MCF 10A (cell line): Measurements from ENCODE around the gene GPC6. TPM values are rescaled to one million over a fixed set of nuclear protein-coding genes. Genes with fewer than 3 reads are reported as not detected.
A peak's percentile ranks its signal among the peaks of the same experiment; 100 is the strongest.

Source experiments
- BruUV-seq: library from RNA; stranded (reverse); fragments of 400-500 nt; replicated peaks from 2 replicates; lab custom pipeline; 2021; lab: Mats Ljungman, UMichigan
- CTCF ChIA-PET: fragments of 300-600 bp; sonication (Branson Sonifier 250); formaldehyde crosslinking; extraction: SDS; loops from one replicate; lab custom pipeline; 2021; ENCODE audit warnings: antibody characterized with exemption, inconsistent platforms; lab: Yijun Ruan, JAX
- POLR2A ChIA-PET: fragments of 300-600, 350-650 bp; sonication (Branson Sonifier 250); formaldehyde crosslinking; extraction: SDS; loops from one replicate; lab custom pipeline; 2020; ENCODE audit warnings: antibody characterized with exemption, inconsistent platforms; lab: Yijun Ruan, JAX
- DNase-seq: peaks from one replicate; pipeline ENCODE4 v3.0.0-alpha.2; 2018; ENCODE audit not compliant: unreplicated experiment
- H3K27ac Mint-ChIP-seq: one replicate; pipeline ENCODE4 v1.8.0; 2022; ENCODE audit warnings: mild to moderate bottlenecking, low read depth, mixed read lengths; ENCODE audit not compliant: unreplicated experiment
- H3K27me3 Mint-ChIP-seq: one replicate; pipeline ENCODE4 v1.8.0; 2022; ENCODE audit warnings: mixed read lengths; ENCODE audit not compliant: insufficient read depth, unreplicated experiment
- H3K36me3 Mint-ChIP-seq: one replicate; pipeline ENCODE4 v1.8.0; 2022; ENCODE audit warnings: mild to moderate bottlenecking, moderate library complexity, mixed read lengths; ENCODE audit not compliant: insufficient read depth, unreplicated experiment
- H3K4me1 Mint-ChIP-seq: one replicate; pipeline ENCODE4 v1.8.0; 2022; ENCODE audit warnings: mixed read lengths; ENCODE audit not compliant: insufficient read depth, unreplicated experiment
- H3K4me3 Mint-ChIP-seq: one replicate; pipeline ENCODE4 v1.8.0; 2022; ENCODE audit warnings: mild to moderate bottlenecking, moderate library complexity, mixed read lengths; ENCODE audit not compliant: unreplicated experiment
- H3K9me3 Mint-ChIP-seq: one replicate; pipeline ENCODE4 v1.8.0; 2022; ENCODE audit warnings: mixed read lengths; ENCODE audit not compliant: unreplicated experiment
- CTCF ChIP-seq: fragments of 200-600 bp; IDR thresholded peaks from one replicate; pipeline ENCODE4 v1.8.0; 2022; ENCODE audit warnings: antibody characterized with exemption, mild to moderate bottlenecking; ENCODE audit not compliant: unreplicated experiment
- intact Hi-C: fragments of 100-400 bp; cut with micrococcal nuclease; formaldehyde crosslinking; loops from 2 replicates; pipeline ENCODE4 v1.14.1; 2022
- total RNA-seq: library from RNA; stranded (reverse); gene quantifications from 2 replicates; pipeline ENCODE4 v1.2.3, GENCODE V29; 2022

The GPC6 gene
- total RNA-seq, 1 experiment from 2014 or later = 8.4 TPM

DNA sequence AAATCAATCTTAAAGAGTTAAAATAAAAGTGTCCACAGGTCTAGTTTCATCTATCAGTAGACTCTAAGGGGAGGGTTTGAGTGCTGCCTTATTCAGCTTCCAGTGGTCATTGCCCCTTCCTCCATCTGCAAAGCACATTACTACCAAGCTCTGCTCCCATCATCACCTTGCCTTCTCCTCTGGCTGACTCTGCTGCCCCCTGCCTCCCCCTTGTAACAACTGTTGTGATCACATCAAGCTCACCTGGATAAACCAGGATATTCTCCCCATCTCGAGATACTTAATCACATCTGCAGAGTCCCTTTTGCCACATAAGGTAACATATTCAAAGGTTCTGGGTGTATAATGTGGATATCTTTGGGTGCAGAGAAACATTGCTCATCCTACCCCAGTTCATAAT is 43.3 kb upstream of the GPC6 start:
- ChIA-PET POLR2A (interaction anchor here (0.7 kb wide), 1 partner anchor 75 kb away, joined by 3 read pairs; no protein-coding TSS in a partner anchor), CTCF (interaction anchor here (1.0 kb wide), 1 partner anchor 1175 kb away, joined by 4 read pairs; no protein-coding TSS in a partner anchor)
- H3K27ac Mint-ChIP-seq = no peak overlapping the region
- intact Hi-C loops = no loop called here
- peak; percentile 12 for DNase-seq
- no peak overlapping the region for H3K4me3 Mint-ChIP-seq
- no peaks in the 10 kb centered on the region for H3K36me3 Mint-ChIP-seq
- H3K27me3 Mint-ChIP-seq = no peaks in the 10 kb centered on the region
- no TSS peak for BruUV-seq
- peaks cover 11% of the 10 kb centered on the region for H3K4me1 Mint-ChIP-seq
- no peak for TF ChIP-seq CTCF
- H3K9me3 Mint-ChIP-seq = no peaks in the 10 kb centered on the region

DNA sequence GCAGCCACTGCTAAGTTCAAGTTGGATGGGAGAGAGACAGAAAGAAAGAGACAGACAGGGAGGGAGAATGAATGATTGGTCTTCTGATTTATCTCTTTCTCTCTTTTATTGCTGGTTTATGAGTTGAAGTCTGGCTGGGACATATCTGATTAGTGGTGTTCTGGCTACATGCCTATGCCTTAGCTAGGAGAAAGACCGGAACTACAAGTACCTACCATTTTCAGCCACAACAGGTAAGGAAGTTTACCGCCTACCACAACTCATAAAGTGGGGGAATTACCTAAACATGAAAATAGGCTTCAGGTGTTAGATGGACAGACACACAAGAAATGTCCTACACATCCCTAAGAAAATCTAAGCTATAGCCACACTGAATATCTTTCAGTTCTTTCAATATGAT is 36.6 kb upstream of the GPC6 start:
- H3K36me3 Mint-ChIP-seq = no peaks in the 10 kb centered on the region
- no peak overlapping the region for H3K27ac Mint-ChIP-seq
- no peaks in the 10 kb centered on the region for H3K27me3 Mint-ChIP-seq
- H3K9me3 Mint-ChIP-seq = no peaks in the 10 kb centered on the region
- H3K4me1 Mint-ChIP-seq = no peaks in the 10 kb centered on the region
- no peak for TF ChIP-seq CTCF
- no peak for DNase-seq
- no TSS peak for BruUV-seq
- intact Hi-C loops = no loop called here
- POLR2A ChIA-PET = no interaction called here
- CTCF ChIA-PET = interaction anchor here (0.6 kb wide), 2 partner anchors 9 to 1527 kb away, joined by 3 to 4 read pairs; no protein-coding TSS in a partner anchor
- H3K4me3 Mint-ChIP-seq = no peak overlapping the region

- Mint-ChIP-seq H3K36me3 (no peaks in the 10 kb centered on the region), H3K9me3 (peaks cover 5% of the 10 kb centered on the region), H3K4me3 (no peak overlapping the region), H3K27me3 (no peaks in the 10 kb centered on the region), H3K4me1 (no peaks in the 10 kb centered on the region), H3K27ac (no peak overlapping the region)
- ChIA-PET CTCF (no interaction called here), POLR2A (no interaction called here)
- DNase-seq = no peak
- BruUV-seq = no TSS peak
- TF ChIP-seq CTCF = no peak
- intact Hi-C loops = no loop called here
Measured at GRCh38 chr13:93193682-93194081, 32.9 kb upstream of the GPC6 start.

DNA sequence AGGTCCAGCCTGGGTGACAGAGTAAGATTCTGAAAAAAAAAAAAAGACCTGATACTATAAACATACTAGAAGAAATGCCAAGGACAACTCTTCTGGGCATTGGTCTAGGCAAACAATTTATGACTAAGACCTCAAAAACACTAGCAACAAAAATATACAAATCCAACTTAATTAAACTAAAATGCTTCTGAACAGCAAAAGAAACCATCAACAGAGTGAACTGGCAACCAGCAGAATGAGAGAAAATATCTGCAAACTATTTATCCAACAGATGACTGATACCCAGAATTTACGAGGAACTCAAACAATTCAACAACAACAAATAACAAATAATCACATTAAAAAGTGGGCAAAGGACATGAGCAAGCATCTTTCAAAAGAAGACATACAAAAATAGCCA is 26.8 kb upstream of the GPC6 start:
- POLR2A ChIA-PET = no interaction called here

More for the DNA sequence above, 26.8 kb upstream of the GPC6 start:
- no peaks in the 10 kb centered on the region for H3K4me1 Mint-ChIP-seq
- no TSS peak for BruUV-seq
- CTCF ChIA-PET = no interaction called here
- DNase-seq = no peak
- intact Hi-C loops = no loop called here
- no peaks in the 10 kb centered on the region for H3K36me3 Mint-ChIP-seq
- no peak for TF ChIP-seq CTCF
- no peak overlapping the region for H3K27ac Mint-ChIP-seq
- no peaks in the 10 kb centered on the region for H3K27me3 Mint-ChIP-seq
- H3K9me3 Mint-ChIP-seq = peaks cover 5% of the 10 kb centered on the region
- H3K4me3 Mint-ChIP-seq = no peak overlapping the region
